ENCODE data around the gene TBC1D14.

GRCh38 chr4:7030856-7031255 lies 121.2 kb downstream of the TBC1D14 start:
- no peak for TF ChIP-seq CTCF (conservative IDR thresholded peaks at IDR 0.05; ENCODE audit: low read depth, low read length)
- TF ChIP-seq, protein P1, sequence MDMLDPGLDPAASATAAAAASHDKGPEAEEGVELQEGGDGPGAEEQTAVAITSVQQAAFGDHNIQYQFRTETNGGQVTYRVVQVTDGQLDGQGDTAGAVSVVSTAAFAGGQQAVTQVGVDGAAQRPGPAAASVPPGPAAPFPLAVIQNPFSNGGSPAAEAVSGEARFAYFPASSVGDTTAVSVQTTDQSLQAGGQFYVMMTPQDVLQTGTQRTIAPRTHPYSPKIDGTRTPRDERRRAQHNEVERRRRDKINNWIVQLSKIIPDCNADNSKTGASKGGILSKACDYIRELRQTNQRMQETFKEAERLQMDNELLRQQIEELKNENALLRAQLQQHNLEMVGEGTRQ (IDR thresholded peaks at IDR 0.05; ENCODE audit: low read depth, low read length): no peak
- no peak for TF ChIP-seq POLR2A (IDR thresholded peaks at IDR 0.05; ENCODE audit: low read depth, low read length)
- TF ChIP-seq BHLHE40 (IDR thresholded peaks at IDR 0.05; ENCODE audit: low read depth, low read length): no peak
- TF ChIP-seq ELK1 (IDR thresholded peaks at IDR 0.05; ENCODE audit: borderline replicate concordance, low read depth, low read length): no peak
- TF ChIP-seq FOS (IDR thresholded peaks at IDR 0.05; ENCODE audit: low read depth, low read length): no peak
- no peak for TF ChIP-seq RAD21 (IDR thresholded peaks at IDR 0.05; ENCODE audit: low read length)
- no peak for TF ChIP-seq RFX5 (IDR thresholded peaks at IDR 0.05; ENCODE audit: low read depth, low read length)
- TF ChIP-seq NFE2L2 (IDR thresholded peaks at IDR 0.05; ENCODE audit: low read depth, low read length): no peak
- TF ChIP-seq MXI1 (IDR thresholded peaks at IDR 0.05; ENCODE audit: borderline replicate concordance, low read depth, low read length): no peak
- no peak for TF ChIP-seq SMC3 (IDR thresholded peaks at IDR 0.05; ENCODE audit: low read depth, low read length)
- no peak for TF ChIP-seq MAZ (IDR thresholded peaks at IDR 0.05; ENCODE audit: borderline replicate concordance, low read depth, low read length)
